Skeletal muscle tissue (tissue), 4 donors: ENCODE data around the gene SCN2B. TPM values are rescaled to one million over a fixed set of nuclear protein-coding genes. Genes with fewer than 3 reads are reported as not detected.

Experiments
- H3K27ac ChIP-seq: one replicate; pipeline ENCODE4 v1.7.0; 2013; ENCODE audit warnings: mild to moderate bottlenecking, low read depth, low read length, inconsistent platforms
- H3K27me3 ChIP-seq, 3 donors: one replicate each; pipeline ENCODE4 v1.7.0; 2013; ENCODE audit warnings: low read length in 3 of 3; ENCODE audit not compliant: control insufficient read depth in 3 of 3, insufficient read depth in 3 of 3
- H3K36me3 ChIP-seq, 3 donors: one replicate each; pipeline ENCODE4 v1.7.0; 2013; ENCODE audit warnings: low read length in 3 of 3; ENCODE audit not compliant: control insufficient read depth in 3 of 3, insufficient read depth in 3 of 3
- H3K4me1 ChIP-seq, 3 donors: one replicate each; pipeline ENCODE4 v1.7.0; 2013; ENCODE audit warnings: low read length in 3 of 3, mild to moderate bottlenecking in 3 of 3; ENCODE audit not compliant: control insufficient read depth in 3 of 3, insufficient read depth in 3 of 3
- H3K4me3 ChIP-seq, 3 donors: one replicate each; pipeline ENCODE4 v1.7.0; 2013; ENCODE audit warnings: low read length in 3 of 3
- H3K9ac ChIP-seq, 3 donors: one replicate each; pipeline ENCODE4 v1.7.0; 2013; ENCODE audit warnings: low read length in 3 of 3, mild to moderate bottlenecking in 3 of 3, moderate library complexity in 2 of 3, low read depth in 1 of 3
- H3K9me3 ChIP-seq, 3 donors: one replicate each; pipeline ENCODE4 v1.7.0; 2013; ENCODE audit warnings: low read length in 3 of 3; ENCODE audit not compliant: control insufficient read depth in 3 of 3
- total RNA-seq: library from RNA; depleted of rRNA; stranded (reverse); fragments of >200 nt; gene quantifications from one replicate; pipeline ENCODE4 v1.2.3, GENCODE V29; 2014
- donor health status: Osteomylitis.

SCN2B gene
- total RNA-seq, 1 donor from 2014 or later: 2.1 TPM

- H3K9me3 ChIP-seq: no peaks in the 10 kb centered on the region
- no peak overlapping the region for H3K9ac ChIP-seq
- H3K36me3 ChIP-seq: no peaks in the 10 kb centered on the region
- no peaks in the 10 kb centered on the region for H3K27me3 ChIP-seq
- no peak overlapping the region for H3K27ac ChIP-seq
- no peak overlapping the region for H3K4me3 ChIP-seq
- peaks cover 0 to 10% (median 9%) of the 10 kb centered on the region in 3 donors for H3K4me1 ChIP-seq
Measured at GRCh38 chr11:118128310-118128709, 48.1 kb downstream of the SCN2B start.

- Histone ChIP-seq H3K9ac (no peak overlapping the region), H3K4me3 (no peak overlapping the region), H3K27ac (no peak overlapping the region), H3K4me1 (peaks cover 0 to 10% (median 9%) of the 10 kb centered on the region in 3 donors), H3K9me3 (no peaks in the 10 kb centered on the region), H3K27me3 (no peaks in the 10 kb centered on the region), H3K36me3 (no peaks in the 10 kb centered on the region)
Measured at GRCh38 chr11:118126082-118126838, 50.2 kb downstream of the SCN2B start.

- H3K9me3 ChIP-seq: no peaks in the 10 kb centered on the region
- peaks cover 0 to 9% (median 6%) of the 10 kb centered on the region in 3 donors for H3K4me1 ChIP-seq
- H3K27ac ChIP-seq: no peak overlapping the region
- no peaks in the 10 kb centered on the region for H3K36me3 ChIP-seq
- H3K4me3 ChIP-seq: no peak overlapping the region
- H3K9ac ChIP-seq: no peak overlapping the region
- H3K27me3 ChIP-seq: no peaks in the 10 kb centered on the region
Measured at GRCh38 chr11:118124929-118125535, 51.4 kb downstream of the SCN2B start.

- H3K27me3 ChIP-seq: peaks cover 0 to 3% (median 0%) of the 10 kb centered on the region in 3 donors
- H3K36me3 ChIP-seq: no peaks in the 10 kb centered on the region
- no peak overlapping the region for H3K9ac ChIP-seq
- H3K9me3 ChIP-seq: no peaks in the 10 kb centered on the region
- no peak overlapping the region for H3K4me3 ChIP-seq
- no peak overlapping the region for H3K27ac ChIP-seq
- H3K4me1 ChIP-seq: no peaks in the 10 kb centered on the region
Measured at GRCh38 chr11:118120793-118121192, 55.6 kb downstream of the SCN2B start.

- Histone ChIP-seq H3K4me1 (no peaks in the 10 kb centered on the region), H3K36me3 (no peaks in the 10 kb centered on the region), H3K9ac (no peak overlapping the region), H3K9me3 (no peaks in the 10 kb centered on the region), H3K27me3 (peaks cover 0 to 3% (median 3%) of the 10 kb centered on the region in 3 donors), H3K4me3 (no peak overlapping the region), H3K27ac (no peak overlapping the region)
Measured at GRCh38 chr11:118117790-118118601, 58.4 kb downstream of the SCN2B start.

GRCh38 chr11:118115048-118115447 lies 61.4 kb downstream of the SCN2B start:
- Histone ChIP-seq H3K4me1 (no peaks in the 10 kb centered on the region), H3K9ac (no peak overlapping the region), H3K36me3 (no peaks in the 10 kb centered on the region), H3K9me3 (no peaks in the 10 kb centered on the region), H3K4me3 (no peak overlapping the region), H3K27ac (no peak overlapping the region), H3K27me3 (peaks cover 0 to 3% (median 3%) of the 10 kb centered on the region in 3 donors)

- no peak overlapping the region for H3K4me3 ChIP-seq
- peaks cover 0 to 3% (median 3%) of the 10 kb centered on the region in 3 donors for H3K27me3 ChIP-seq
- H3K27ac ChIP-seq: no peak overlapping the region
- H3K9me3 ChIP-seq: no peaks in the 10 kb centered on the region
- peaks cover 0 to 5% (median 4%) of the 10 kb centered on the region in 3 donors for H3K4me1 ChIP-seq
- H3K36me3 ChIP-seq: no peaks in the 10 kb centered on the region
- H3K9ac ChIP-seq: no peak overlapping the region
Measured at GRCh38 chr11:118114266-118114665, 62.2 kb downstream of the SCN2B start.

- Histone ChIP-seq H3K9ac (no peak overlapping the region), H3K27me3 (peaks cover 0 to 3% (median 3%) of the 10 kb centered on the region in 3 donors), H3K4me3 (no peak overlapping the region), H3K27ac (no peak overlapping the region), H3K9me3 (no peaks in the 10 kb centered on the region), H3K4me1 (peaks cover 0 to 5% (median 4%) of the 10 kb centered on the region in 3 donors), H3K36me3 (no peaks in the 10 kb centered on the region)
Measured at GRCh38 chr11:118112711-118113430, 63.6 kb downstream of the SCN2B start.
